ENCODE results near the gene KRT17. TPM values are rescaled to one million over a fixed set of nuclear protein-coding genes. Genes with fewer than 3 reads are reported as not detected.
A peak's percentile ranks its signal among the peaks of the same experiment; 100 is the strongest.
"Not testable (repeated sequence)": the region's sequence is repeated elsewhere in the genome, so short reads cannot be mapped to it uniquely, and the experiment has no call there.

The KRT17 gene
- polyA plus RNA-seq, 5 donors, result 2.6 to 12.1 (median 5.5) TPM

DNA sequence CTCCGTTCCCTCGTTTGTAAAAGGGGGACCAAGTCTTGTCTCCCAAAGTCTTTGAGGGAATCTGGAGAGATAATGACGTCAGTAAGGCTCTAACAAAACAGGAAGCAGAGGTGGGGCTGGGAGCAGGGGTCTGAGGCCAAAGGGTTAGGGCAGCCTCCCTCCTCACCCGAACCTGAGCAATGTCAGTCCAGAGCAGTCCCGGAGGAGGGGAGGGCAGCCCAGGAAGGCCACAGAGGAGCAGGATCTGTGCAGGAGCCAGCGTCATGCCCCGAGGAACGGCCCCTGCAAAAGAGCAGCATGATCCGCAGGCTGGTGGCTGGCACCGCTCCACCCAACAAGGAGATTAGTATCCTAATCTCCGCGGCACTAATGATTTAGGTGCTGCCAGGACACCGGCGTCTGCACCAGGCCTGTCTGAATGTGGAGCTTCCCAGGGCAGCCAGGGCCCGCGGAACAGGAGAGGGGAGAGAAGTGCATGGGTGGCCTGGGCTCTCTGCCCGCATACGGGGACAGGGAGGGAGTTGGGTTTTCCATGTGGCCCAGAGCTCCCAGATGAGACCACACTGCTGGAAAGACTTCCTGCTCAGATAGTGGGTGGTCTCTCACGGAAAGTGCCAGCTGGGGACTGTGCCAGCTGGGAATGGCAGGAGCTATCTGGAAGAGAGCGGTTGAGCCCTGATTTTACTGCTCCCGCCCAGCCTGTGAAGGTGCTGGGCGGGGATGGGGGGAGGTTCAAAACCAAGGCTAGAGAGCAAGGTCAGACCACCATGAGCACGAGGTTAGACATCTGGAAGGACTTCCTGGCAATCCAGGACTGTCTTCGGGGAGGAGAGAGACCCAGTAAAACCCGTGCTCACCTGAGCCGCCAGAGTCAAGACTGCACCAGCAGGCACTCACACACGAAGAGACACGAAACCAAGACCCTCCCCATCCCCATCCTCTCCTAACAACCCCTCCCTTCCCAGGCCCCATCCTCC lies 11.0 kb upstream of the KRT17 start:
- peak; percentile 70 to 84 for DNase-seq

- no peak for DNase-seq
Measured at GRCh38 chr17:41634639-41635038, 10.3 kb upstream of the KRT17 start.

DNA sequence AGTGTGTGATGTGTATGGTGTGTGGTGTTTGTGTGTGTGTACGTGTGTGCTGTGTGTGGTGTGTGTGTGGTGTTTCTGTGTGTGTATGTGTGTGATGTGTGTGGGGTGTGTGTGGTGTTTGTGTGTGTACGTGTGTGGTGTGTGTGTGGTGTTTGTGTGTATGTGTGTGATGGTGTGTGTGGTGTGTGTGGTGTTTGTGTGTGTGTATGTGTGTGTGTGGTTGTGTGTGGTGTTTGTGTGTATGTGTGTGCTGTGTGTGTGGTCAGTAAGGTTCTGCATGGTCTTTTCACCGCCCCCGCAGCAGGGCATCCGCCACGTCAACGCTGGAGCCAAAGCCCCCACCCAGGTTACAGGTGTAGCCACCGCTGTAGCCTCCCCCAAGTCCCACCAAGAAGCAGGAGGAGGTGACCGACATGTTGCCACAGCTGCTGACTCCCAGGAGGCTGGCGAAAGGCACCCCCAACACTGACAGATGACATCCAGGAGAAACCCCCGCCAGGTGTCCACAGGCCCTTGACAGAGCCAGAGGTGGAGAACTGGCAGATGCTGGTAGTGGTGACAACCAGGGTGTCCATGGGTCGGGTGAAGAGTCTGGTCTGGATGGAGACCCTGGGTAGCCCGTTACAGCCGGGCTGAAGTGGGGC lies 9.3 kb upstream of the KRT17 start:
- DNase-seq, result no peak

GRCh38 chr17:41632482-41633105 lies 8.2 kb upstream of the KRT17 start:
- DNase-seq, result no peak

- DNase-seq, result no peak
Measured at GRCh38 chr17:41631898-41632285, 7.5 kb upstream of the KRT17 start.

DNA sequence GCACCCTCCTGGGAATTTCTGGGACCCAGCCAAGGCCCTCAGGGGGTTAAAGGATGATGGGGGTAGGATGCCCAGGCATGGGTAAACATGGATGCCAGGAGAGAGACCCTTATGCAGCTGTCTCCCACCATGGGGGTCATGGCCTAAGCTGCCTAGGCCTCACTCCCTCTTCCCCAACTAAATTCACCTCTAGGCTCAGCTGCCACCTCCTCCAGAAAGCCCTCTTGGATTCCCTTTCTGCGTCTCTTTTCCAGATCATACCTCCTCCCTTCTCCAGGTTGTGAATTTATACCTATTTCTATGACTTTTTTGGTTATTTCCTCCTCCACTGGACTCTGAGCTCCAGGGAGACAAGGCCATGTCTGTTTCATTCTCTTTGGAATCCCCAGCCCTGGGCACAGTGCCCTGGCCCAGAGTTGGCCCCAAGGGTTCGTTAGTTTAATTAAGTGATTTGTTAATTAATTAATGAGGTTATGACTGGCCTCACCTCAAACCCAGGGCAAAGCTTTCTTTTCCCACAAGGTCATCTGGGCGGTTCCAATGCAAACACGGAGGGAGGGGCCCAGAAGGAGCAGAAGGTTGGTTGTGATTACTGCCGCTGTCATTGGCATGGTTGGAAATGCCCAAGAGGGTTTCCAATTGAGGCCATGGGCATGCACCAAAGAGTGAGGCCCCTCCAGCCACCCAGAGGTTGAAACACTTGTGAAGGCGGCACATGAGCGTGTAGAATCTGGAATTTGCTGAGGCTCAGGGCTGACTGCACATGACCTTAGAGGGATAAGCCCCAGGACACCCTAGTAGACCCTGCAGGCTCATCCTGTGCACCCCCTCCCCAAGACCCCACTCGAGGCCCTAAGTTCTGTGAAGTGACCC lies 6.9 kb upstream of the KRT17 start:
- DNase-seq, result no peak

DNA sequence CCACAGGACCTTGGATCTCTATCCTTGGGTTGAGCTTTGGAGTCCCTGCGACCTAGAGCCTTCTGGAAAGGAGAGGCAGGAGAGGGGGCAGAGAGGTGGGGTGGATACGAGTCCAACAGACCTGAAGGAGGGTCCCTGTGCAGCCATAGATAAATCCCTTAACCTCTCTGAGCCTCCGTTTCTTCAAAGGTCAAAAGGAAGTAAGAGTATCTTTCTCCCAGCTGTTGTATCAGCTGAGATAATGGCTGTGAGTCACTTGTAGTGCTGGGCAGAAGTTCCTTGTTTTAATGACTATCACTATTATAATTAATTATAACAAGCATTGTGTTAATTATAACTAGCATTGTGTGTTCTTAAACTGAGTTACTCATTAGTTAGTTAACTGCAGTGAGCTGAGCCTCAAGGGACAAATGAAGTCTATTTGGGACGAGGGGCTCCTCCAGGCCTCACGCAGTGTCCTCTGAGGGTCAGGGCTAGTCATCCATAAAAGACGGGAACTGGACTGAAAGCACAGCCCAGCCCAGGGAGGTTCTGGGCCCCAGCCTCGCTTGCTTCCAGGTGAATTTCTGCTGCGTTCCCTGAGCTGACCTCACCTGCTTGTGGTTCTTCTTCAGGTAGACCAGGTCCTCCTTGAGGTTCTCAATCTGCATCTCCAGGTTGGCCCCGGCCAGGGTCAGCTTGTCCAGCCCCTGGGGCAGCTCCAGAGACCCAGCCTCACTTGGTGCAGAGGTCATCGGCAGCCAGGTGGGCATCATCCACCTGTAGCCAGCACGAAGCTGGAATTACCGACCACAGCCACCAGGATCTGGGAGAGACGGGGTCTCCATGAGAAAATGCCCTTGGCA lies 5.7 kb upstream of the KRT17 start:
- DNase-seq, result no peak

- no peak for DNase-seq
Measured at GRCh38 chr17:41629316-41629715, 4.9 kb upstream of the KRT17 start.

GRCh38 chr17:41628621-41629255 lies 4.4 kb upstream of the KRT17 start:
- DNase-seq, result not testable (repeated sequence)

GRCh38 chr17:41628073-41628370 lies 3.6 kb upstream of the KRT17 start:
- DNase-seq, result not testable (repeated sequence)

DNA sequence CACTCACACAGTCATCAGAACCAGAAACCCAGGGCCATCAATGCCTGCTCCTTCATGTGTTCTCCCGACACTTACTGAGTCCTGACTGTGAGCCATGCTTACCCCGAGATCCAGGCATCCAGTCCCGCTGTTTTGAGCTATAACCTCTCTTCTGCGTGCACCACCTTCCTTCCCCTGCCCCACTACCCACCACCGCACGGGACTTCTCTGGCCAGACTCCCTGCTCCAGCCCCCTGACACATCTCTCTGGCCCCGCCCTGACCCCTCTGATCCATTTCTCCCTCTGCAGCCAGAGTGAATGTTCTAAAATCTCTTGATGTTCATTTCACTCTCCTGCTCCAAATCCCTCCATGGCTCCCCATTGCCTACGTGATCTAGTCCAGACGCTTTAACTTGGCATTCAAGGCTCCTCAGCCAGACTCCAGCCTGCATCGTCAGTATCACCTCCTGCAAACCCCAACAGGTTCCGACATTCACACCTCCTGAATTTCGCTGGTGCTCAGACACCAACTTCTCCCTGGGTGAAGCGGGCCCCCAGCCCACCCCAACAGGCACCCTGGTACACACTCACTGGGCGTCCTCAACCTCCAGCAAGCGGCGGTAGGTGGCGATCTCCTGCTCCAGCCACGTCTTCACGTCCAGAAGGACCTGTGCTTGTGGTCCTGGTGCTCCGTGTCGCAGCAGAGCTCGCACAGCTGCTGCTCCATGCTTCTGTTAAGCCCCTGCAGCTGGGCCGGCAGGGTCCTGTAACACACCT lies 3.1 kb upstream of the KRT17 start:
- no peak for DNase-seq

- not testable (repeated sequence) for DNase-seq
Measured at GRCh38 chr17:41626914-41627295, 2.5 kb upstream of the KRT17 start.

DNA sequence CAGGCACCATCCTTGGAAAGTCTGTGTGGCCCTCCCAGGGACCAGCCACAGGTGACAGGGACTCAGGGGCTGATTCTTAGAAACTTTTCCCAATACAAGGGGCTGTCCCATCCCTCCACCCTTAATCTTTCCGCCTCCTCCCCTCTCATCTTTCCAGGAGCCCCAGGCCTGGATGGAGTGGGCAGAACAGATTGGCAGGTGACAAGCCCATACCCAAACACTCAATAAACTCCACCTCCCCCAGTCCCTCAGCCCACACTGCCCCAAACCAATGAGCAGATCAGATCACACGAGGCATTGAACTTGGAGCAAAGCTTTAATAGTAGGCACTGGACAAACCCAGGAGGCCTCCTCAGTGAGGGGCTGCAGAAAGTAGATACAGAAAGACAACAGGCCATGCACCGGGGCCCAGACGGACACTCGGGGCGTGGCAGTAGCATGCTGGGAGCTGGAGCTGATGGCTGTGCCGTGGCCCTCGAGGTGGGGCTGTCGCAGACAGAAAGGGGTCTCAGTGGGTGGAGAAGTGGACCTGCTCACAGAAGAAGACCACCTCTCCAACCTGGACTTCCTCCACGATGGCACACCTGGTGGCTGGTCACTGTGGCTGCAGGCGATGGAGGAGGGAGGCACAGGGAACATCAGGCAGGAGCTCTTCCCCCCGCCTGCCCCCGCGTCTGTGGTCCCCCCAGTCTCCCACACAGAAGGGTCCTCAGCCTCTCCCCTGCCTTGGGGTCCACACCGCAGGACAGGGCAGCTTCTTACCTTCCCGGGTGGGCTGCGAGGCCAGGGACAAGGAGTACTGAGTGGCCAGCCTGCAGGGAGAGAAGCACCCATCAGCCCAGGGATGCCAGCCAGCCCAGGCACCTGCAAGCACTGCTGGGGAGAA lies 1.9 kb upstream of the KRT17 start:
- not testable (repeated sequence) for DNase-seq

DNA sequence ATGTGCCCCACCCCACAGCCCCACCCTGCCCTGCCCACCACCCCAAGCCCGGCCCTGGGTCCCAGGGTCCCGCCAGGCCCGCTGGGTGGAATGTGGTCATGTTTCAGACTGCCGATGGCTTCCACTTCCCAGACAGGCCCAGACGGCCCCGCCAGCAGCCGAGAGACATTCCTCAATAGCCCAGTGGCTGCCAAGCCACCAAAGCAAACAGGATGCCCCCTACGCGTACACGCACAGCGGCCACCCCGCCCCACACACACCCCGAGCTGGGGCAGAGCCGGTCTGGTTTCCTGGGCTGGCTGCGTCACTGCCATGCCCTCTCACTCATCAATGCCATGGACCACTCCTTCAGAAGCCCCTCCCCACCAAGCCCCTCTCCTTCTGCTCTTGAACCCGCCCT lies 1.2 kb upstream of the KRT17 start:
- DNase-seq, result no peak

GRCh38 chr17:41623184-41623861 lies 1.1 kb downstream of the KRT17 start:
- not testable (repeated sequence) for DNase-seq

DNA sequence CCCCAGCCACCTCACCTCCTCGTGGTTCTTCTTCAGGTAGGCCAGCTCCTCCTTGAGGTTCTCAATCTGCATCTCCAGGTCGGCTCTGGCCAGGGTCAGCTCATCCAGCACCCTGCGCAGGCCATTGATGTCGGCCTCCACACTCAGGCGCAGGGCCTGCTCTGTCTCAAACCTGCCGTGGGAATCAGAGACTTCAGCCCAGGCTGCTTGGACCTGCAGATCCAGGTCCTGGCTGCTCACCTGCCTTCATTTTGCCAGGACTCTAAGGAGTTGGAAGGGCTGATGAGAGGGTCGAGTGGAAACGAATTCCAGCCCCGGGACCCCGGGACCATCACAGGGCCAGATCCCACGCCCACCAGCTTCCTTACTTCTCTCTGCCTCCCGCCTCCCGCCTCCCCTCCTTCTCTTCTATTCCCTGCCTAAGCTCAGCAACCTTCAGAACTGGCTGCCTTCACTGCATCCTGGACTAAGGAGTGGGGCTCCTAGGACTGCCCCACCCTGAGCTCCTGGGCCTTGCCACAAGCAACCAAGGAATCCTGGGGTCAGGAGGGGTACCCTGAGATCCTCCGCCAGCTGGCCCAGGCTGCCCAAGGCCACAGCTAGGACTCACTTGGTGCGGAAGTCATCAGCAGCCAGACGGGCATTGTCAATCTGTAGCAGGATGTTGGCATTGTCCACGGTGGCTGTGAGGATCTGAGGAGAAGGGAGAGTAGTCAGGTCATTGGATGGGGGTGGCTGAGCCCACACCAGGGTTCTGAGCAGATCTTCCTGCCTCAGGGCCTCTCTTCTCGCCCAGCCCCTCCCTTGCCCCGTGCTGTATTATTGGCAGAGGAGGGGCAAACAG lies 1.8 kb downstream of the KRT17 start:
- not testable (repeated sequence) for DNase-seq

GRCh38 chr17:41621916-41622315 lies 2.5 kb downstream of the KRT17 start:
- DNase-seq, result no peak

All from right lung (tissue), 5 donors.